GM12878 (cell line): Measurements from ENCODE around the gene AGAP3. TPM values are rescaled to one million over a fixed set of nuclear protein-coding genes. Genes with fewer than 3 reads are reported as not detected.
A peak's percentile ranks its signal among the peaks of the same experiment; 100 is the strongest.

ENCODE experiments used
- ATAC-seq: fragments of 200-7000 bp; cut with Tn5 transposase; 3 replicates; pipeline ENCODE4 v1.9.1; 2020; ENCODE audit warnings: mild to moderate bottlenecking, moderate library complexity
- BruUV-seq: library from RNA; stranded (reverse); fragments of 400-500 nt; replicated peaks from 2 replicates; lab custom pipeline; 2021; lab: Mats Ljungman, UMichigan
- CTCF ChIA-PET: fragments of 300-600 bp; sonication (Branson Sonifier 250); formaldehyde crosslinking; extraction: SDS; loops from one replicate; lab custom pipeline; 2021; ENCODE audit warnings: inconsistent platforms; lab: Yijun Ruan, JAX
- POLR2A ChIA-PET: fragments of 350-600 bp; formaldehyde crosslinking; extraction: SDS; loops from one replicate; lab custom pipeline; 2021; ENCODE audit warnings: inconsistent platforms; lab: Charles Lee
- RAD21 ChIA-PET: fragments of 300-600 bp; sonication (Branson Sonifier 250); formaldehyde crosslinking; loops from one replicate; lab custom pipeline; 2023; ENCODE audit warnings: antibody characterized with exemption; ENCODE audit not compliant: unreplicated experiment; lab: Charles Lee
- SMC1A ChIA-PET: fragments of 300-600 bp; sonication (Branson Sonifier 250); formaldehyde crosslinking; loops from one replicate; lab custom pipeline; 2023; ENCODE audit not compliant: unreplicated experiment, uncharacterized antibody; lab: Charles Lee
- DNase-seq: peaks from one replicate; pipeline ENCODE4 v3.0.0-alpha.2; 2011; ENCODE audit warnings: low read depth, low spot score
- FAIRE-seq: peaks from 3 replicates; lab custom pipeline; 2011; peaks lifted over from hg19 to GRCh38; lab: Jason Lieb, UNC
- H2AFZ ChIP-seq: 2 replicates; pipeline ENCODE4 v1.6.0; 2011; ENCODE audit warnings: low read depth, low read length, control low read depth; ENCODE audit not compliant: control insufficient read depth
- H3K27ac ChIP-seq: 2 replicates; pipeline ENCODE4 v1.5.1; 2011; ENCODE audit warnings: control low read depth; ENCODE audit not compliant: control insufficient read depth, insufficient read depth
- H3K27me3 ChIP-seq, 2 experiments: replicated peaks in 1 of 2; 2 replicates each; pipeline versions ENCODE4 v1.6.0 to v1.6.1; 2011; ENCODE audit warnings: low read length in 1 of 2; ENCODE audit not compliant: control insufficient read depth in 2 of 2, insufficient read depth in 2 of 2
- H3K36me3 ChIP-seq, 2 experiments: 2 replicates each; pipeline ENCODE4 v1.5.1; 2011; ENCODE audit warnings: low read length in 1 of 2; ENCODE audit not compliant: control insufficient read depth in 2 of 2, insufficient read depth in 2 of 2
- H3K4me1 ChIP-seq: 2 replicates; pipeline ENCODE4 v1.6.1; 2011; ENCODE audit warnings: mild to moderate bottlenecking, low read length, moderate library complexity, mixed read lengths; ENCODE audit not compliant: control insufficient read depth, insufficient read depth
- H3K4me2 ChIP-seq: 2 replicates; pipeline ENCODE4 v1.6.0; 2011; ENCODE audit warnings: control low read depth; ENCODE audit not compliant: control insufficient read depth, insufficient read depth
- H3K4me3 ChIP-seq: fragments of 200-600 bp; sonication (generic); 2 replicates; pipeline ENCODE4 v1.5.1; 2016
- H3K79me2 ChIP-seq: 2 replicates; pipeline ENCODE4 v1.6.0; 2011; ENCODE audit warnings: low read length; ENCODE audit not compliant: control insufficient read depth, insufficient read depth
- H3K9ac ChIP-seq: 2 replicates; pipeline ENCODE4 v1.8.0; 2011; ENCODE audit warnings: low read length, control low read depth, mixed read lengths; ENCODE audit not compliant: control insufficient read depth, insufficient read depth
- H3K9me3 ChIP-seq: replicated peaks from 3 replicates; pipeline ENCODE4 v1.5.1; 2011; ENCODE audit warnings: mild to moderate bottlenecking, low read length; ENCODE audit not compliant: control insufficient read depth, insufficient read depth
- H4K20me1 ChIP-seq: 2 replicates; pipeline ENCODE4 v1.6.0; 2011; ENCODE audit not compliant: control insufficient read depth, insufficient read depth
- EZH2 ChIP-seq: IDR thresholded peaks from 2 replicates; pipeline ENCODE4 v1.6.1; 2012; ENCODE audit warnings: low read depth, mild to moderate bottlenecking, control low read depth, inconsistent platforms, low read length, borderline replicate concordance; ENCODE audit not compliant: control insufficient read depth
- STAT1 ChIP-seq: fragments of 450-650 bp; conservative IDR thresholded peaks from 2 replicates; pipeline ENCODE4 v1.6.1; 2014; ENCODE audit warnings: antibody characterized with exemption, mild to moderate bottlenecking
- TBL1XR1 ChIP-seq: IDR thresholded peaks from 2 replicates; pipeline ENCODE4 v1.6.1; 2012; ENCODE audit warnings: low read depth, low read length, improper control_type of control experiment
- ZNF622 ChIP-seq: fragments of 450-650 bp; IDR thresholded peaks from 2 replicates; pipeline ENCODE4 v1.6.1; 2017; ENCODE audit warnings: mild to moderate bottlenecking, inconsistent platforms
- WGBS: methylation state at CpG from one replicate; pipeline ENCODE4 v1.1.6; 2016; ENCODE audit warnings: low lambda C conversion rate; ENCODE audit not compliant: insufficient replicate concordance, insufficient coverage; ENCODE audit errors: missing lambda C conversion rate; 5-methylcytosine and 5-hydroxymethylcytosine counted together
- in situ Hi-C: fragments of 300-500 bp; cut with MboI; formaldehyde crosslinking; loops from 9 replicates; pipeline ENCODE4 v1.14.3; 2018; ENCODE audit warnings: mixed read lengths
- intact Hi-C: fragments of 100-400 bp; cut with micrococcal nuclease; formaldehyde crosslinking; loops from one replicate; pipeline ENCODE4 v1.14.2; 2022; ENCODE audit not compliant: unreplicated experiment
- polyA plus RNA-seq, 11 experiments: library from polyadenylated mRNA; depleted of rRNA in 4 of 11; unstranded in 6 of 11; stranded (reverse) in 5 of 11; fragments of >200 nt; fragmentation: Nextera tagmentation in 4 of 11; fragmentation: Illumina TruSeq in 1 of 11; extraction: Ambion mirVana in 4 of 11; extraction: Trizol in 1 of 11; gene quantifications; 1 replicate in 1 of 11; 2 replicates in 10 of 11; pipeline versions ENCODE4 v1.2.1 to v1.2.3, GENCODE V29; 2011 to 2016; ENCODE audit warnings: inconsistent platforms in 2 of 11, missing spikeins in 2 of 11, low read depth in 1 of 11
- total RNA-seq, 4 experiments: library from RNA; depleted of rRNA in 3 of 4; stranded (reverse); fragments of >200 nt in 3 of 4; fragmentation: Illumina TruSeq in 1 of 4; extraction: Trizol in 1 of 4; gene quantifications; 2 replicates each; pipeline versions ENCODE4 v1.2.1 to v1.2.3, GENCODE V29; 2013 to 2021
- TF ChIP-seq, protein P1 (sequence below): fragments of 450-650 bp; IDR thresholded peaks from 2 replicates; pipeline ENCODE4 v1.6.1; 2016; ENCODE audit warnings: mild to moderate bottlenecking, moderate library complexity, borderline replicate concordance
- TF ChIP-seq, protein P2 (sequence below): fragments of 450-650 bp; conservative IDR thresholded peaks from 2 replicates; pipeline ENCODE4 v1.6.1; 2017; ENCODE audit warnings: mild to moderate bottlenecking, moderate library complexity

AGAP3 gene
- total and polyA plus RNA-seq, 10 of the 15 experiments (the other 5 are each of a cell fraction or from before 2014, with no cell fraction given) = 1.8 to 68.1 (median 15.7) TPM

DNA sequence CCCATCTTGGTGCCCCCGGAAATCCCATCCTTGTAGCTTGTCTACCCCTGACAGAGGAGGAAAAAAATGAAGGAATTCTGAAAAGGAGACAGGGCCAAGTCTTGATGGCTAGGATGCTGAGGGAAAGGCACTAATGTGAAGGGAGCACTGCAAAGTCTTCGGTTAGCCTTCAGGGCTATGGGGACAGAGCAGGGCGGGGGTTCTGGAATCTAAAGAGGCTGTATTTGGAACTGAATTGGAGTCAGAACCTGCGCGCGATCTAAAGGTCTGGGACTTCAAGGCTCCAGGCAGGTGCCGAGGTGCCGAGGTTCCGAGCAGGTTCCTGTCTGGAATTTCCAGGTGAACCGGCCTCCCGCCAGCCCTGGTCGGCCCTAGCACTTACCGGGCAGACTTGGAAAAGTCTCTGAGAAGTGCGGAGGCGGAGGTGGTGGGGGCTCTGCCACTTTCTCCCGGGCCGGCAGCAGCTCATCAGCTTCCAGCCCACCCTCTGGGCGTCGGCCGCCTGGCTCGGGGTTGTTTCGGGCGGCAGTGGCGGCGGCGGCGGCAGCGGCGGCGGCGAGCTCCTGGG lies 80.4 kb downstream of the AGAP3 start:
- Histone ChIP-seq H3K27ac (no peak overlapping the region), H3K4me1 (no peaks in the 10 kb centered on the region), H3K4me2 (no peak overlapping the region), H3K9me3 (no peaks in the 10 kb centered on the region), H3K9ac (no peak overlapping the region), H3K27me3 (peaks cover 14 to 21% of the 10 kb centered on the region in 2 experiments), H3K79me2 (no peaks in the 10 kb centered on the region), H2AFZ (no peak overlapping the region), H3K4me3 (no peak overlapping the region)
- ChIA-PET SMC1A (no interaction called here), CTCF (interaction anchor here (1.3 to 2.0 kb wide), 2 partner anchors 9 to 12 kb away, joined by 4 to 5 read pairs; no protein-coding TSS in a partner anchor)
- ATAC-seq = no peak
- no peak for DNase-seq
- no TSS peak for BruUV-seq
- WGBS = 14% methylated on average over 25 of the region's 31 CpGs
- intact Hi-C loops (no loop called here), in situ Hi-C loops (no loop called here)
- no peak for TF ChIP-seq STAT1
- TF ChIP-seq, protein P1, sequence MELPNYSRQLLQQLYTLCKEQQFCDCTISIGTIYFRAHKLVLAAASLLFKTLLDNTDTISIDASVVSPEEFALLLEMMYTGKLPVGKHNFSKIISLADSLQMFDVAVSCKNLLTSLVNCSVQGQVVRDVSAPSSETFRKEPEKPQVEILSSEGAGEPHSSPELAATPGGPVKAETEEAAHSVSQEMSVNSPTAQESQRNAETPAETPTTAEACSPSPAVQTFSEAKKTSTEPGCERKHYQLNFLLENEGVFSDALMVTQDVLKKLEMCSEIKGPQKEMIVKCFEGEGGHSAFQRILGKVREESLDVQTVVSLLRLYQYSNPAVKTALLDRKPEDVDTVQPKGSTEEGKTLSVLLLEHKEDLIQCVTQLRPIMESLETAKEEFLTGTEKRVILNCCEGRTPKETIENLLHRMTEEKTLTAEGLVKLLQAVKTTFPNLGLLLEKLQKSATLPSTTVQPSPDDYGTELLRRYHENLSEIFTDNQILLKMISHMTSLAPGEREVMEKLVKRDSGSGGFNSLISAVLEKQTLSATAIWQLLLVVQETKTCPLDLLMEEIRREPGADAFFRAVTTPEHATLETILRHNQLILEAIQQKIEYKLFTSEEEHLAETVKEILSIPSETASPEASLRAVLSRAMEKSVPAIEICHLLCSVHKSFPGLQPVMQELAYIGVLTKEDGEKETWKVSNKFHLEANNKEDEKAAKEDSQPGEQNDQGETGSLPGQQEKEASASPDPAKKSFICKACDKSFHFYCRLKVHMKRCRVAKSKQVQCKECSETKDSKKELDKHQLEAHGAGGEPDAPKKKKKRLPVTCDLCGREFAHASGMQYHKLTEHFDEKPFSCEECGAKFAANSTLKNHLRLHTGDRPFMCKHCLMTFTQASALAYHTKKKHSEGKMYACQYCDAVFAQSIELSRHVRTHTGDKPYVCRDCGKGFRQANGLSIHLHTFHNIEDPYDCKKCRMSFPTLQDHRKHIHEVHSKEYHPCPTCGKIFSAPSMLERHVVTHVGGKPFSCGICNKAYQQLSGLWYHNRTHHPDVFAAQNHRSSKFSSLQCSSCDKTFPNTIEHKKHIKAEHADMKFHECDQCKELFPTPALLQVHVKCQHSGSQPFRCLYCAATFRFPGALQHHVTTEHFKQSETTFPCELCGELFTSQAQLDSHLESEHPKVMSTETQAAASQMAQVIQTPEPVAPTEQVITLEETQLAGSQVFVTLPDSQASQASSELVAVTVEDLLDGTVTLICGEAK = no peak
- TF ChIP-seq TBL1XR1 = no peak
- no peak for TF ChIP-seq ZNF622
- TF ChIP-seq, protein P2, sequence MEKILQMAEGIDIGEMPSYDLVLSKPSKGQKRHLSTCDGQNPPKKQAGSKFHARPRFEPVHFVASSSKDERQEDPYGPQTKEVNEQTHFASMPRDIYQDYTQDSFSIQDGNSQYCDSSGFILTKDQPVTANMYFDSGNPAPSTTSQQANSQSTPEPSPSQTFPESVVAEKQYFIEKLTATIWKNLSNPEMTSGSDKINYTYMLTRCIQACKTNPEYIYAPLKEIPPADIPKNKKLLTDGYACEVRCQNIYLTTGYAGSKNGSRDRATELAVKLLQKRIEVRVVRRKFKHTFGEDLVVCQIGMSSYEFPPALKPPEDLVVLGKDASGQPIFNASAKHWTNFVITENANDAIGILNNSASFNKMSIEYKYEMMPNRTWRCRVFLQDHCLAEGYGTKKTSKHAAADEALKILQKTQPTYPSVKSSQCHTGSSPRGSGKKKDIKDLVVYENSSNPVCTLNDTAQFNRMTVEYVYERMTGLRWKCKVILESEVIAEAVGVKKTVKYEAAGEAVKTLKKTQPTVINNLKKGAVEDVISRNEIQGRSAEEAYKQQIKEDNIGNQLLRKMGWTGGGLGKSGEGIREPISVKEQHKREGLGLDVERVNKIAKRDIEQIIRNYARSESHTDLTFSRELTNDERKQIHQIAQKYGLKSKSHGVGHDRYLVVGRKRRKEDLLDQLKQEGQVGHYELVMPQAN = no peak
- TF ChIP-seq EZH2 = 0 out of 2 replicates have a peak, but pooled peaks have one; percentile 58
- TF ChIP-seq, all 136 proteins: peak for 1
- Histone ChIP-seq H4K20me1 (no peaks in the 10 kb centered on the region), H3K36me3 (no peaks in the 10 kb centered on the region)
- no peak for FAIRE-seq
- ChIA-PET POLR2A (no interaction called here), RAD21 (no interaction called here)
